OCI-M2 (cell line): ENCODE data around the gene PLEKHA6.

Experiments
- DNase-seq: peaks from one replicate; lab custom pipeline; 2025; ENCODE audit not compliant: unreplicated experiment; lab: John Stamatoyannopoulos, UW

The PLEKHA6 gene

GRCh38 chr1:204216880-204217647 is 142.7 kb downstream of the PLEKHA6 start:
- DNase-seq, result no peak

- no peak for DNase-seq
These were observed 143.5 kb downstream of the PLEKHA6 start for GRCh38 chr1:204216236-204216635.

GRCh38 chr1:204213668-204214662 is 145.8 kb downstream of the PLEKHA6 start, which contains the start of gene GOLT1A:
Gene GOLT1A (minus strand): TSS chr1:204213988. CDS start chr1:204213906, 82 bp downstream.
- DNase-seq, result no peak

- no peak for DNase-seq
These were observed 147.0 kb downstream of the PLEKHA6 start for GRCh38 chr1:204212715-204213114.

- no peak for DNase-seq
These were observed 148.7 kb downstream of the PLEKHA6 start for GRCh38 chr1:204211046-204211445.

GRCh38 chr1:204207136-204207616 is 152.6 kb downstream of the PLEKHA6 start:
- DNase-seq, result no peak

GRCh38 chr1:204206121-204206520 is 153.6 kb downstream of the PLEKHA6 start:
- DNase-seq, result no peak

GRCh38 chr1:204205486-204205885 is 154.2 kb downstream of the PLEKHA6 start:
- DNase-seq, result no peak

- no peak for DNase-seq
These were observed 154.8 kb downstream of the PLEKHA6 start for GRCh38 chr1:204204944-204205343.

GRCh38 chr1:204203206-204203767 is 156.4 kb downstream of the PLEKHA6 start:
- no peak for DNase-seq

- DNase-seq, result no peak
These were observed 157.2 kb downstream of the PLEKHA6 start for GRCh38 chr1:204202481-204202880.

- no peak for DNase-seq
These were observed 158.2 kb downstream of the PLEKHA6 start for GRCh38 chr1:204201348-204202040.

GRCh38 chr1:204199579-204199978 is 160.2 kb downstream of the PLEKHA6 start:
- DNase-seq, result no peak

GRCh38 chr1:204198348-204199340 is 161.1 kb downstream of the PLEKHA6 start:
- no peak for DNase-seq

- no peak for DNase-seq
These were observed 162.7 kb downstream of the PLEKHA6 start for GRCh38 chr1:204197068-204197467.

GRCh38 chr1:204196068-204196795 is 163.5 kb downstream of the PLEKHA6 start, which contains the start of gene KISS1:
Gene KISS1 (minus strand): TSS chr1:204196491. CDS start chr1:204192876, 3,615 bp downstream.
- no peak for DNase-seq

- no peak for DNase-seq
These were observed 165.0 kb downstream of the PLEKHA6 start for GRCh38 chr1:204194771-204195170.

GRCh38 chr1:204194080-204194479 is 165.6 kb downstream of the PLEKHA6 start:
- no peak for DNase-seq
